Measurements from ENCODE around the gene ZNF837.

- TF ChIP-seq, protein P1, sequence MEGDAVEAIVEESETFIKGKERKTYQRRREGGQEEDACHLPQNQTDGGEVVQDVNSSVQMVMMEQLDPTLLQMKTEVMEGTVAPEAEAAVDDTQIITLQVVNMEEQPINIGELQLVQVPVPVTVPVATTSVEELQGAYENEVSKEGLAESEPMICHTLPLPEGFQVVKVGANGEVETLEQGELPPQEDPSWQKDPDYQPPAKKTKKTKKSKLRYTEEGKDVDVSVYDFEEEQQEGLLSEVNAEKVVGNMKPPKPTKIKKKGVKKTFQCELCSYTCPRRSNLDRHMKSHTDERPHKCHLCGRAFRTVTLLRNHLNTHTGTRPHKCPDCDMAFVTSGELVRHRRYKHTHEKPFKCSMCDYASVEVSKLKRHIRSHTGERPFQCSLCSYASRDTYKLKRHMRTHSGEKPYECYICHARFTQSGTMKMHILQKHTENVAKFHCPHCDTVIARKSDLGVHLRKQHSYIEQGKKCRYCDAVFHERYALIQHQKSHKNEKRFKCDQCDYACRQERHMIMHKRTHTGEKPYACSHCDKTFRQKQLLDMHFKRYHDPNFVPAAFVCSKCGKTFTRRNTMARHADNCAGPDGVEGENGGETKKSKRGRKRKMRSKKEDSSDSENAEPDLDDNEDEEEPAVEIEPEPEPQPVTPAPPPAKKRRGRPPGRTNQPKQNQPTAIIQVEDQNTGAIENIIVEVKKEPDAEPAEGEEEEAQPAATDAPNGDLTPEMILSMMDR (conservative IDR thresholded peaks at IDR 0.05 in 1 of 2, IDR thresholded peaks at IDR 0.05 in 1 of 2; ENCODE audit: extremely low read depth in 1 of 2, insufficient read depth in 1 of 2, low read depth in 1 of 2, low read length in 2 of 2) = no peak
- no peak for TF ChIP-seq EZH2 (IDR thresholded peaks at IDR 0.05; ENCODE audit: borderline replicate concordance, low read length)
Observed at GRCh38 chr19:58326914-58327726, 53.7 kb downstream of the ZNF837 start, which contains the start of gene ZSCAN22.
